PC-3 (cell line): ENCODE measurements around the gene SGTA.

Experiments used
- CTCF ChIP-seq: fragments of 300-600 bp; sonication (generic); conservative IDR thresholded peaks from 2 replicates; pipeline ENCODE4 v1.5.1; 2017; ENCODE audit warnings: antibody characterized with exemption, low read depth, mild to moderate bottlenecking, low read length
- EZH2 ChIP-seq: fragments of 300-600 bp; sonication (generic); IDR thresholded peaks from one replicate; pipeline ENCODE4 v1.6.1; 2017; ENCODE audit warnings: antibody characterized with exemption, mild to moderate bottlenecking, low read length; ENCODE audit not compliant: unreplicated experiment
- EZH2phosphoT487 ChIP-seq: fragments of 300-600 bp; sonication (generic); IDR thresholded peaks from 2 replicates; pipeline ENCODE4 v1.6.1; 2018; ENCODE audit warnings: mild to moderate bottlenecking, antibody characterized with exemption, low read length, borderline replicate concordance

DNA sequence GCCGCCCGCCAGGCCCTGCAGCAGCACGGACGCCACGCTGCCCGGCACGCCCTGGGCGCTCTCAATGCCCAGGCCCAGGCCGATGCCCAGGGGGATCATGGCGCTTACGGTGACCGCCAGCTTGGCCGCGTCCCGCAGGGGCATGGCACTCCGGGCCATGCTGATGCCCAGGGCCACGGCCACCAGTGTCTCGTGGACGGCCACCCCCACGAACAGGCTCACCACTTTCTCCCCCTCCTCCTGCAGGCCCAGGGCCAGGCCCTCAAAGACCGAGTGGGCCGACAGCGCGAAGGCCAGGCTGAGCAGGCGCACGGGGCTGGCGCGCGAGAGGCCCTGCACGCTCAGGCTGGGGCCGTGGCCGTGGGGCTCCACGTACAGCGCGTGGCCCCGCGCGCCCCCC lies 50.2 kb downstream of the SGTA start:
- no peak for TF ChIP-seq CTCF
- no peak for TF ChIP-seq EZH2phosphoT487
- TF ChIP-seq EZH2, result no peak
